Heart left ventricle (tissue), 13 donors: ENCODE data around the gene PIK3R2.

Experiments used
- CTCF ChIP-seq, 12 donors: fragments of 200-600 bp; sonication (generic) in 4 of 12; IDR thresholded peaks; one replicate each; pipeline versions ENCODE4 v1.5.0 to v1.8.0; 2018 to 2022; ENCODE audit warnings: antibody characterized with exemption in 12 of 12, mild to moderate bottlenecking in 5 of 12
- POLR2A ChIP-seq, 2 donors: fragments of 450-650 bp; IDR thresholded peaks; one replicate each; pipeline ENCODE4 v1.6.1; 2017; ENCODE audit warnings: antibody characterized with exemption in 2 of 2, mild to moderate bottlenecking in 2 of 2, moderate library complexity in 2 of 2
- donor health status: ischemic (EF 13 %, LVEDD 7.1; RV severe dilation, severe dysfunction).
- donor health status: DM: no; HTN: yes; CAD: no.
- donor health status: DM: no; HTN: no; CAD: no.
- donor health status: ischemic (EF 25% LVEDD 6.9; RV normal size, moderate dysfunction).
- donor health status: ischemic (EF 25% LVEDD 5.7; RV mildly dilated, moderate dysfunction).
- donor health status: ischemic (EF 35%, LVEDD 5.7; RV mildly dilated, moderate dysfunction).
- donor health status: nonischemic (EF 11% LVEDD 7.7; RV severe dilation, severe dysfunction).
- donor health status: DM: yes; HTN: yes; CAD: no.
- donor health status: PGD.
- donor health status: ischemic (EF 29% LVEDD 5.4; RV normal size, mild dysfunction).
- donor health status: nonischemic (EF 23%, LVEDD 6.1; RV moderate dilation, normal function).

DNA sequence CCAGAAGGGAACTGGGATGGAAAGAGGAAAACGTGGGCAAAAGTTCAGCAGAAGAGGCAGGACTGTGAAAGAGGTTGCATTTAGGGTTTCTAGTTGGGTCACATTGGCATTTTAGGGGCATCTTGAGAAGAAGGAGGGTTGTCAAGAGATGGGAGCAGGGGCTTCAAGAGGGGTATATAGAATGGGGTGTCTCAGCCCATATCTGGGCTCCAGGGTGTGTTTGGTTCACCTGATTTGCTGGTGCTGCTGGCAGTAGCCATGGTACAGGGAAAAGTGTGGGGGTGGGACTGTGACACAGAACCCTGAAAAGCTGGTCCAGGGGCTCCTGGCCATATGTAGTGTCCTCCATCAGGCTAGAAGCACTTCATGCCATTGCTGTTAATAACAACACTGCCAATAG, 32.8 kb upstream of the PIK3R2 start:
- TF ChIP-seq POLR2A (IDR thresholded peaks at IDR 0.05): no peak
- TF ChIP-seq CTCF (IDR thresholded peaks at IDR 0.05): no peak
